Smooth muscle cell (in vitro differentiated cells): ENCODE results near the gene ZFR. TPM values are rescaled to one million over a fixed set of nuclear protein-coding genes. Genes with fewer than 3 reads are reported as not detected.

Source experiments
- DNase-seq: peaks from one replicate; lab custom pipeline; 2025; ENCODE audit not compliant: unreplicated experiment; lab: John Stamatoyannopoulos, UW
- H2AFZ ChIP-seq: fragments of 200-600 bp; sonication (generic); 2 replicates; pipeline ENCODE4 v1.6.0; 2016; ENCODE audit warnings: antibody characterized with exemption, low read depth, mild to moderate bottlenecking
- H3F3A ChIP-seq: fragments of 200-600 bp; sonication (generic); 2 replicates; pipeline ENCODE4 v1.6.0; 2017; ENCODE audit warnings: antibody characterized with exemption, low read depth
- H3K27ac ChIP-seq: fragments of 200-600 bp; sonication (generic); 2 replicates; pipeline ENCODE4 v1.5.1; 2016; ENCODE audit warnings: low read depth, mild to moderate bottlenecking
- H3K27me3 ChIP-seq: fragments of 200-600 bp; sonication (generic); 2 replicates; pipeline ENCODE4 v1.6.1; 2016; ENCODE audit warnings: low read depth, mild to moderate bottlenecking
- H3K36me3 ChIP-seq: fragments of 200-600 bp; sonication (generic); 2 replicates; pipeline ENCODE4 v1.5.1; 2016; ENCODE audit warnings: low read depth
- H3K4me1 ChIP-seq: fragments of 200-600 bp; sonication (generic); 2 replicates; pipeline ENCODE4 v1.5.1; 2016; ENCODE audit warnings: low read depth
- H3K4me2 ChIP-seq: fragments of 200-600 bp; sonication (generic); 2 replicates; pipeline ENCODE4 v1.6.0; 2016; ENCODE audit warnings: mild to moderate bottlenecking
- H3K4me3 ChIP-seq: fragments of 200-600 bp; sonication (generic); 2 replicates; pipeline ENCODE4 v1.5.1; 2016; ENCODE audit warnings: mild to moderate bottlenecking
- H3K79me2 ChIP-seq: fragments of 200-600 bp; sonication (generic); 2 replicates; pipeline ENCODE4 v1.6.0; 2016; ENCODE audit warnings: low read depth, mild to moderate bottlenecking
- H3K9ac ChIP-seq: fragments of 200-600 bp; sonication (generic); 2 replicates; pipeline ENCODE4 v1.6.0; 2016; ENCODE audit warnings: low read depth
- H3K9me3 ChIP-seq: fragments of 200-600 bp; sonication (generic); replicated peaks from 2 replicates; pipeline ENCODE4 v1.5.1; 2016; ENCODE audit warnings: low read depth
- H4K20me1 ChIP-seq: fragments of 200-600 bp; sonication (generic); 2 replicates; pipeline ENCODE4 v1.6.0; 2016; ENCODE audit warnings: low read depth
- CTCF ChIP-seq: fragments of 200-600 bp; sonication (generic); IDR thresholded peaks from 2 replicates; pipeline ENCODE4 v1.5.1; 2017; ENCODE audit warnings: borderline replicate concordance, mild to moderate bottlenecking, antibody characterized with exemption; ENCODE audit not compliant: insufficient read depth, poor library complexity, severe bottlenecking
- WGBS: methylation state at CpG from one replicate; pipeline ENCODE4 v1.1.7; 2016; ENCODE audit warnings: low lambda C conversion rate; 5-methylcytosine and 5-hydroxymethylcytosine counted together
- polyA plus RNA-seq: library from polyadenylated mRNA; unstranded; fragments of >200 nt; fragmentation: Nextera tagmentation; extraction: Ambion mirVana; gene quantifications from 2 replicates; pipeline ENCODE4 v1.2.1, GENCODE V29; 2016
- total RNA-seq: library from RNA; depleted of rRNA; stranded (reverse); fragments of >200 nt; gene quantifications from 2 replicates; pipeline ENCODE4 v1.2.3, GENCODE V29; 2014

ZFR gene
- total and polyA plus RNA-seq, 2 experiments from 2014 or later, result 54.9 to 80.2 TPM

GRCh38 chr5:32487424-32487823 lies 42.9 kb upstream of the ZFR start:
- no peaks in the 10 kb centered on the region for H3F3A ChIP-seq
- no peaks in the 10 kb centered on the region for H4K20me1 ChIP-seq
- no peak overlapping the region for H3K4me3 ChIP-seq
- H3K9me3 ChIP-seq, result no peaks in the 10 kb centered on the region
- H3K79me2 ChIP-seq, result no peaks in the 10 kb centered on the region
- H3K27me3 ChIP-seq, result no peaks in the 10 kb centered on the region
- no peak overlapping the region for H3K27ac ChIP-seq
- WGBS, result 80% methylated on average over 5 of the region's 5 CpGs
- no peak for TF ChIP-seq CTCF
- H3K36me3 ChIP-seq, result no peaks in the 10 kb centered on the region
- H3K4me1 ChIP-seq, result no peaks in the 10 kb centered on the region
- H3K9ac ChIP-seq, result no peak overlapping the region
- no peak for DNase-seq
- no peak overlapping the region for H2AFZ ChIP-seq
- H3K4me2 ChIP-seq, result no peak overlapping the region

GRCh38 chr5:32487008-32487407 lies 42.5 kb upstream of the ZFR start:
- Histone ChIP-seq H3K27me3 (no peaks in the 10 kb centered on the region), H4K20me1 (no peaks in the 10 kb centered on the region), H3K9me3 (no peaks in the 10 kb centered on the region), H3K4me2 (no peak overlapping the region), H3K27ac (no peak overlapping the region), H2AFZ (no peak overlapping the region), H3K4me1 (no peaks in the 10 kb centered on the region), H3K4me3 (no peak overlapping the region), H3K9ac (no peak overlapping the region), H3K36me3 (no peaks in the 10 kb centered on the region), H3K79me2 (no peaks in the 10 kb centered on the region), H3F3A (no peaks in the 10 kb centered on the region)
- WGBS, result 93% methylated on average over 3 of the region's 3 CpGs
- DNase-seq, result no peak
- no peak for TF ChIP-seq CTCF

GRCh38 chr5:32482193-32482592 lies 37.7 kb upstream of the ZFR start:
- Histone ChIP-seq H3K4me2 (no peak overlapping the region), H4K20me1 (no peaks in the 10 kb centered on the region), H2AFZ (no peak overlapping the region), H3K9me3 (no peaks in the 10 kb centered on the region), H3K4me1 (no peaks in the 10 kb centered on the region), H3K27ac (no peak overlapping the region), H3K4me3 (no peak overlapping the region), H3K9ac (no peak overlapping the region), H3K27me3 (no peaks in the 10 kb centered on the region), H3K79me2 (no peaks in the 10 kb centered on the region), H3F3A (no peaks in the 10 kb centered on the region), H3K36me3 (no peaks in the 10 kb centered on the region)
- TF ChIP-seq CTCF, result no peak
- WGBS, result 93% methylated on average over 2 of the region's 2 CpGs
- DNase-seq, result no peak

GRCh38 chr5:32479096-32479495 lies 34.6 kb upstream of the ZFR start:
- WGBS, result 94% methylated on average over 4 of the region's 4 CpGs
- Histone ChIP-seq H3K27me3 (no peaks in the 10 kb centered on the region), H3K27ac (no peak overlapping the region), H3K4me1 (no peaks in the 10 kb centered on the region), H3K79me2 (no peaks in the 10 kb centered on the region), H4K20me1 (no peaks in the 10 kb centered on the region), H3K9ac (no peak overlapping the region), H3F3A (no peaks in the 10 kb centered on the region), H3K36me3 (no peaks in the 10 kb centered on the region), H2AFZ (no peak overlapping the region), H3K4me2 (no peak overlapping the region), H3K9me3 (no peaks in the 10 kb centered on the region), H3K4me3 (no peak overlapping the region)
- no peak for DNase-seq
- TF ChIP-seq CTCF, result no peak
